Neural cell (in vitro differentiated cells): ENCODE results near the gene PLCL2.

Experiments used
- CTCF ChIP-seq: fragments of 450-650 bp; IDR thresholded peaks from 2 replicates; pipeline ENCODE4 v1.5.1; 2014; ENCODE audit warnings: antibody characterized with exemption, mild to moderate bottlenecking, moderate library complexity; ENCODE audit not compliant: poor library complexity, severe bottlenecking
- EZH2 ChIP-seq: fragments of 200-600, 300-800 bp; shearing (Covaris generic), sonication (generic); IDR thresholded peaks from 2 replicates; pipeline ENCODE4 v1.6.1; 2014; ENCODE audit warnings: antibody characterized with exemption, low read length, borderline replicate concordance, mild to moderate bottlenecking; ENCODE audit not compliant: insufficient read depth, poor library complexity, severe bottlenecking
- MXI1 ChIP-seq: fragments of 450-650 bp; conservative IDR thresholded peaks from 2 replicates; pipeline ENCODE4 v1.6.1; 2014; ENCODE audit warnings: antibody characterized with exemption, mild to moderate bottlenecking; ENCODE audit not compliant: poor library complexity, severe bottlenecking
- RAD21 ChIP-seq: fragments of 450-650 bp; conservative IDR thresholded peaks from 2 replicates; pipeline ENCODE4 v1.6.1; 2014; ENCODE audit warnings: antibody characterized with exemption, mild to moderate bottlenecking, moderate library complexity

- TF ChIP-seq CTCF (no peak), RAD21 (no peak), EZH2 (no peak), MXI1 (no peak)
Measured at GRCh38 chr3:16873872-16874271, 10.9 kb upstream of the PLCL2 start.
